ENCODE measurements around the gene FRYL.

- TF ChIP-seq, protein P1, sequence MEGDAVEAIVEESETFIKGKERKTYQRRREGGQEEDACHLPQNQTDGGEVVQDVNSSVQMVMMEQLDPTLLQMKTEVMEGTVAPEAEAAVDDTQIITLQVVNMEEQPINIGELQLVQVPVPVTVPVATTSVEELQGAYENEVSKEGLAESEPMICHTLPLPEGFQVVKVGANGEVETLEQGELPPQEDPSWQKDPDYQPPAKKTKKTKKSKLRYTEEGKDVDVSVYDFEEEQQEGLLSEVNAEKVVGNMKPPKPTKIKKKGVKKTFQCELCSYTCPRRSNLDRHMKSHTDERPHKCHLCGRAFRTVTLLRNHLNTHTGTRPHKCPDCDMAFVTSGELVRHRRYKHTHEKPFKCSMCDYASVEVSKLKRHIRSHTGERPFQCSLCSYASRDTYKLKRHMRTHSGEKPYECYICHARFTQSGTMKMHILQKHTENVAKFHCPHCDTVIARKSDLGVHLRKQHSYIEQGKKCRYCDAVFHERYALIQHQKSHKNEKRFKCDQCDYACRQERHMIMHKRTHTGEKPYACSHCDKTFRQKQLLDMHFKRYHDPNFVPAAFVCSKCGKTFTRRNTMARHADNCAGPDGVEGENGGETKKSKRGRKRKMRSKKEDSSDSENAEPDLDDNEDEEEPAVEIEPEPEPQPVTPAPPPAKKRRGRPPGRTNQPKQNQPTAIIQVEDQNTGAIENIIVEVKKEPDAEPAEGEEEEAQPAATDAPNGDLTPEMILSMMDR (conservative IDR thresholded peaks at IDR 0.05; ENCODE audit: low read depth, low read length), result no peak
- TF ChIP-seq EZH2 (IDR thresholded peaks at IDR 0.05; ENCODE audit: borderline replicate concordance, low read depth, low read length, poor library complexity, severe bottlenecking), result no peak
Measured at GRCh38 chr4:48596336-48596735, 183.7 kb downstream of the FRYL start.

Measured in A673 (cell line).